H1 (cell line): Measurements from ENCODE around the gene NDUFB8. TPM values are rescaled to one million over a fixed set of nuclear protein-coding genes. Genes with fewer than 3 reads are reported as not detected.

Source experiments
- CTCF ChIA-PET: fragments of 300-600 bp; sonication (Branson Sonifier 250); formaldehyde crosslinking; loops from one replicate; lab custom pipeline; 2021; ENCODE audit not compliant: partially characterized antibody; lab: Charles Lee
- POLR2A ChIA-PET: fragments of 300-600 bp; sonication (Branson Sonifier 250); formaldehyde crosslinking; loops from one replicate; lab custom pipeline; 2021; ENCODE audit warnings: inconsistent platforms; ENCODE audit not compliant: partially characterized antibody; lab: Charles Lee
- DNase-seq, 2 experiments: peaks; one replicate each; pipeline versions ENCODE4 v3.0.0 to v3.0.0-alpha.2; 2010 to 2022; ENCODE audit warnings: low spot score in 2 of 2, low read depth in 1 of 2, mixed read lengths in 1 of 2
- FAIRE-seq: peaks from 2 replicates; lab custom pipeline; 2011; peaks lifted over from hg19 to GRCh38; lab: Jason Lieb, UNC
- H2AFZ ChIP-seq: 2 replicates; pipeline ENCODE4 v1.8.1; 2012; ENCODE audit warnings: low read length, inconsistent platforms
- H2AK5ac ChIP-seq: 2 replicates; pipeline ENCODE4 v1.6.1; 2013; ENCODE audit warnings: low read depth, low read length
- H2BK120ac ChIP-seq: replicated peaks from 2 replicates; pipeline ENCODE3; 2013; ENCODE audit warnings: low read depth, low read length, inconsistent platforms
- H2BK12ac ChIP-seq: 2 replicates; pipeline ENCODE4 v1.6.1; 2013; ENCODE audit warnings: low read depth, low read length
- H2BK15ac ChIP-seq: 2 replicates; pipeline ENCODE4 v1.6.1; 2013; ENCODE audit warnings: low read length
- H2BK20ac ChIP-seq: 2 replicates; pipeline ENCODE4 v1.6.1; 2013; ENCODE audit warnings: low read length
- H2BK5ac ChIP-seq: 2 replicates; pipeline ENCODE4 v1.6.1; 2013; ENCODE audit warnings: low read depth, low read length
- H3K14ac ChIP-seq: 2 replicates; pipeline ENCODE4 v1.6.1; 2013; ENCODE audit warnings: inconsistent platforms; ENCODE audit not compliant: insufficient read length
- H3K18ac ChIP-seq: 2 replicates; pipeline ENCODE4 v1.6.1; 2013; ENCODE audit warnings: low read length; ENCODE audit errors: extremely low read depth
- H3K23ac ChIP-seq: 2 replicates; pipeline ENCODE4 v1.6.1; 2013; ENCODE audit warnings: inconsistent platforms; ENCODE audit not compliant: insufficient read length
- H3K23me2 ChIP-seq: 2 replicates; pipeline ENCODE4 v1.6.1; 2013; ENCODE audit warnings: low read depth, low read length
- H3K27ac ChIP-seq: 2 replicates; pipeline ENCODE4 v1.6.1; 2011; ENCODE audit warnings: low read depth, low read length, inconsistent platforms
- H3K27me3 ChIP-seq, 4 experiments: replicated peaks in 1 of 4; 1 replicate in 1 of 4; 2 replicates in 3 of 4; pipeline versions ENCODE4 v1.6.1 to v1.8.1; 2011 to 2013; ENCODE audit warnings: low read length in 3 of 4, mild to moderate bottlenecking in 3 of 4, inconsistent platforms in 2 of 4, mixed read lengths in 2 of 4, moderate library complexity in 1 of 4; ENCODE audit not compliant: control insufficient read depth in 3 of 4, insufficient read depth in 3 of 4; ENCODE audit errors: extremely low read depth in 1 of 4
- H3K36me3 ChIP-seq, 4 experiments: 2 replicates each; pipeline versions ENCODE4 v1.6.1 to v1.8.1; 2011 to 2013; ENCODE audit warnings: mild to moderate bottlenecking in 4 of 4, low read length in 3 of 4, moderate library complexity in 2 of 4, control low read depth in 1 of 4, inconsistent platforms in 1 of 4; ENCODE audit not compliant: insufficient read depth in 4 of 4, control insufficient read depth in 2 of 4
- H3K4ac ChIP-seq: replicated peaks from 2 replicates; pipeline ENCODE3; 2013; ENCODE audit warnings: low read length, low read depth, mixed read lengths, inconsistent platforms; ENCODE audit not compliant: insufficient read length
- H3K4me1 ChIP-seq, 4 experiments: replicated peaks in 1 of 4; 1 replicate in 1 of 4; 2 replicates in 3 of 4; pipeline versions ENCODE4 v1.6.1 to v1.8.1; 2011 to 2013; ENCODE audit warnings: low read length in 3 of 4, inconsistent platforms in 2 of 4, mixed read lengths in 1 of 4; ENCODE audit not compliant: insufficient read depth in 4 of 4, control insufficient read depth in 3 of 4
- H3K4me2 ChIP-seq, 2 experiments: 2 replicates each; pipeline versions ENCODE4 v1.6.1 to v1.8.1; 2011 to 2013; ENCODE audit warnings: low read depth in 2 of 2, low read length in 2 of 2, control low read depth in 1 of 2, inconsistent platforms in 1 of 2, mild to moderate bottlenecking in 1 of 2; ENCODE audit not compliant: insufficient read depth in 1 of 2
- H3K4me3 ChIP-seq, 4 experiments: fragments of 200-600, 300-600 bp in 1 of 4; sonication (generic), shearing (Covaris generic), sonication (Bioruptor Twin) in 1 of 4; 2 replicates each; pipeline versions ENCODE4 v1.5.1 to v1.8.1; 2011 to 2016; ENCODE audit warnings: low read length in 4 of 4, low read depth in 3 of 4, control low read depth in 2 of 4, inconsistent platforms in 2 of 4, mild to moderate bottlenecking in 2 of 4, mixed read lengths in 1 of 4, moderate library complexity in 1 of 4; ENCODE audit not compliant: insufficient read depth in 2 of 4; ENCODE audit errors: extremely low read depth in 1 of 4
- H3K56ac ChIP-seq: replicated peaks from 2 replicates; pipeline ENCODE3; 2013; ENCODE audit warnings: low read depth, mild to moderate bottlenecking, mixed read lengths, low read length, inconsistent platforms; ENCODE audit not compliant: insufficient read length
- H3K79me1 ChIP-seq: 2 replicates; pipeline ENCODE4 v1.6.1; 2013; ENCODE audit warnings: low read depth, low read length, control low read depth
- H3K79me2 ChIP-seq, 2 experiments: 2 replicates each; pipeline versions ENCODE4 v1.6.1 to v1.8.1; 2012 to 2013; ENCODE audit warnings: low read length in 2 of 2, mild to moderate bottlenecking in 2 of 2, inconsistent platforms in 1 of 2; ENCODE audit not compliant: insufficient read depth in 2 of 2, control insufficient read depth in 1 of 2
- H3K9ac ChIP-seq, 4 experiments: replicated peaks in 1 of 4; 1 replicate in 1 of 4; 2 replicates in 3 of 4; pipeline versions ENCODE4 v1.6.1 to v1.8.1; 2011 to 2013; ENCODE audit warnings: low read depth in 3 of 4, low read length in 3 of 4, control low read depth in 2 of 4, mild to moderate bottlenecking in 2 of 4, moderate library complexity in 2 of 4, inconsistent platforms in 1 of 4; ENCODE audit errors: extremely low read depth in 1 of 4
- H3K9me3 ChIP-seq, 2 experiments: 2 replicates each; pipeline versions ENCODE4 v1.6.1 to v1.8.1; 2012 to 2013; ENCODE audit warnings: mild to moderate bottlenecking in 2 of 2, moderate library complexity in 2 of 2, control low read depth in 1 of 2, inconsistent platforms in 1 of 2, low read depth in 1 of 2, low read length in 1 of 2, mixed read lengths in 1 of 2; ENCODE audit not compliant: insufficient read depth in 2 of 2
- H4K20me1 ChIP-seq, 2 experiments: replicated peaks in 1 of 2; 2 replicates each; pipeline versions ENCODE3 to v1.8.1; 2011 to 2013; ENCODE audit warnings: inconsistent platforms in 2 of 2, low read length in 2 of 2, mild to moderate bottlenecking in 1 of 2; ENCODE audit not compliant: insufficient read depth in 2 of 2, control insufficient read depth in 1 of 2
- H4K5ac ChIP-seq: 2 replicates; pipeline ENCODE4 v1.6.1; 2013; ENCODE audit warnings: low read length, low read depth, mixed read lengths, inconsistent platforms; ENCODE audit not compliant: insufficient read length
- H4K8ac ChIP-seq: 2 replicates; pipeline ENCODE4 v1.8.0; 2013; ENCODE audit warnings: mild to moderate bottlenecking, moderate library complexity, low read length, inconsistent platforms; ENCODE audit not compliant: insufficient read depth; ENCODE audit errors: extremely low read depth
- H4K91ac ChIP-seq: replicated peaks from 2 replicates; pipeline ENCODE3; 2013; ENCODE audit warnings: low read length, mixed read lengths, inconsistent platforms; ENCODE audit not compliant: insufficient read length
- ASH2L ChIP-seq: fragments of 200-600, 300-600 bp; sonication (generic); IDR thresholded peaks from one replicate; pipeline ENCODE4 v1.7.1; 2017; ENCODE audit warnings: low read length
- CBX8 ChIP-seq: fragments of 300-800, 300-1000 bp; sonication (generic); IDR thresholded peaks from 2 replicates; pipeline ENCODE4 v1.7.1; 2016; ENCODE audit warnings: low read depth, low read length, borderline replicate concordance
- CHD1 ChIP-seq: IDR thresholded peaks from 2 replicates; pipeline ENCODE4 v1.6.1; 2012; ENCODE audit warnings: low read depth, low read length, improper control_type of control experiment
- CREB1 ChIP-seq: IDR thresholded peaks from 2 replicates; pipeline ENCODE4 v1.6.1; 2012; ENCODE audit warnings: inconsistent platforms
- FOSL1 ChIP-seq: IDR thresholded peaks from 2 replicates; pipeline ENCODE4 v1.6.1; 2011; ENCODE audit warnings: mild to moderate bottlenecking, low read depth, low read length, moderate library complexity; ENCODE audit not compliant: insufficient read depth
- NRF1 ChIP-seq: IDR thresholded peaks from 2 replicates; pipeline ENCODE4 v1.6.1; 2011; ENCODE audit warnings: mild to moderate bottlenecking, low read depth, low read length, improper control_type of control experiment
- PHF8 ChIP-seq: fragments of 200-600 bp; sonication (generic); conservative IDR thresholded peaks from 2 replicates; pipeline ENCODE4 v1.7.1; 2012; ENCODE audit warnings: low read depth, mild to moderate bottlenecking, inconsistent platforms, low read length, moderate library complexity
- POU5F1 ChIP-seq: IDR thresholded peaks from 2 replicates; pipeline ENCODE4 v1.6.1; 2011; ENCODE audit warnings: low read depth, mild to moderate bottlenecking, low read length, moderate library complexity
- SP4 ChIP-seq: IDR thresholded peaks from 2 replicates; pipeline ENCODE4 v1.6.1; 2012; ENCODE audit warnings: low read length, inconsistent platforms
- TCF12 ChIP-seq: IDR thresholded peaks from 2 replicates; pipeline ENCODE4 v1.6.1; 2011; ENCODE audit warnings: low read depth, mild to moderate bottlenecking, low read length
- USF2 ChIP-seq: IDR thresholded peaks from 2 replicates; pipeline ENCODE4 v1.6.1; 2011; ENCODE audit warnings: low read length, improper control_type of control experiment
- ZNF274 ChIP-seq: IDR thresholded peaks from 2 replicates; pipeline ENCODE4 v1.7.0; 2012; ENCODE audit warnings: low read length, borderline replicate concordance; ENCODE audit errors: extremely low read depth
- WGBS, 2 experiments: shearing (Covaris generic) in 1 of 2; methylation state at CpG; one replicate each; pipeline versions ENCODE4 v1.1.6 to v1.1.7; 2013 to 2015; ENCODE audit warnings: low lambda C conversion rate in 2 of 2, mixed read lengths in 2 of 2, inconsistent platforms in 1 of 2, low coverage in 1 of 2, missing lambda C conversion rate in 1 of 2; ENCODE audit not compliant: insufficient replicate concordance in 2 of 2, insufficient coverage in 1 of 2, insufficient read length in 1 of 2; ENCODE audit errors: extremely low coverage in 1 of 2, missing lambda C conversion rate in 1 of 2; 5-methylcytosine and 5-hydroxymethylcytosine counted together
- polyA plus RNA-seq, 7 experiments: library from polyadenylated mRNA; depleted of rRNA in 3 of 7; stranded (reverse) in 5 of 7; unstranded in 2 of 7; fragments of >200 nt in 5 of 7; fragments of 200-250 nt in 2 of 7; gene quantifications; 1 replicate in 5 of 7; 2 replicates in 1 of 7; 4 replicates in 1 of 7; pipeline versions ENCODE4 v1.2.1 to v1.2.3, GENCODE V29; 2011 to 2013; ENCODE audit warnings: missing spikeins in 2 of 7, mixed read lengths in 2 of 7
- total RNA-seq: library from RNA; stranded (reverse); fragmentation: NEBNext Ultra II Directional; extraction: Animal tissue kit (Norgen Biotek cat#: 25700); gene quantifications from 2 replicates; pipeline ENCODE4 v1.2.1, GENCODE V29; 2021

Gene NDUFB8
- total and polyA plus RNA-seq, 2 of the 8 experiments (the other 6 are each of a cell fraction or from before 2014, with no cell fraction given), result 175 to 455 TPM

- H4K91ac ChIP-seq, result no peak overlapping the region
- H4K8ac ChIP-seq, result no peak overlapping the region
- no peak for FAIRE-seq
- H3K23me2 ChIP-seq, result peaks cover 8% of the 10 kb centered on the region
- H3K27me3 ChIP-seq, result peaks cover 2 to 23% (median 15%) of the 10 kb centered on the region in 4 experiments; a peak in 6 of 7 replicates
- H2BK20ac ChIP-seq, result no peak overlapping the region
- ChIA-PET POLR2A (interaction anchor here (1.1 to 1.8 kb wide), 4 partner anchors 11 to 26 kb away, joined by 3 to 5 read pairs (median 4); partner anchors contain the start of gene HIF1AN), CTCF (interaction anchor here (0.6 to 9.8 kb wide), 10 partner anchors 13 to 490 kb away, joined by 3 to 84 read pairs (median 3); partner anchors contain the start of gene HIF1AN)
- DNase-seq, result no peak
- no peak overlapping the region for H3K27ac ChIP-seq
- H4K20me1 ChIP-seq, result peaks cover 0 to 2% of the 10 kb centered on the region in 2 experiments
- no peaks in the 10 kb centered on the region for H3K79me1 ChIP-seq
- no peak overlapping the region for H3K9ac ChIP-seq
- no peak overlapping the region for H2AK5ac ChIP-seq
- H3K4me2 ChIP-seq, result no peak overlapping the region
- no peak overlapping the region for H2BK5ac ChIP-seq
- 89% methylated on average over 5 of the region's 5 CpGs; no CpG with 5 or more reads in 1 of the 2 experiments for WGBS, 2 experiments
- no peak overlapping the region for H2AFZ ChIP-seq
- no peaks in the 10 kb centered on the region for H3K9me3 ChIP-seq
- no peak overlapping the region for H3K4ac ChIP-seq
- H2BK120ac ChIP-seq, result no peak overlapping the region
- H3K18ac ChIP-seq, result no peak overlapping the region
- H2BK15ac ChIP-seq, result no peak overlapping the region
- H2BK12ac ChIP-seq, result no peak overlapping the region
- peaks cover 7 to 35% (median 14%) of the 10 kb centered on the region in 4 experiments for H3K36me3 ChIP-seq
- H3K23ac ChIP-seq, result no peak overlapping the region
- H3K4me3 ChIP-seq, result no peak overlapping the region
- no peak overlapping the region for H4K5ac ChIP-seq
- H3K4me1 ChIP-seq, result peaks cover 0 to 3% (median under 1%) of the 10 kb centered on the region in 4 experiments; a peak in 2 of 7 replicates
- no peak overlapping the region for H3K56ac ChIP-seq
- no peak overlapping the region for H3K14ac ChIP-seq
- H3K79me2 ChIP-seq, result no peaks in the 10 kb centered on the region
- TF ChIP-seq NRF1, result no peak
- no peak for TF ChIP-seq POU5F1
- TF ChIP-seq ZNF274, result no peak
- no peak for TF ChIP-seq USF2
- no peak for TF ChIP-seq TCF12
- TF ChIP-seq CBX8, result no peak
- TF ChIP-seq FOSL1, result no peak
- no peak for TF ChIP-seq CHD1
- TF ChIP-seq SP4, result no peak
- no peak for TF ChIP-seq PHF8
- TF ChIP-seq ASH2L, result no peak
- TF ChIP-seq CREB1, result no peak
These were observed 7.4 kb downstream of the NDUFB8 start for GRCh38 chr10:100522107-100522801.
